Measurements from ENCODE around the gene ZNF212.
A peak's percentile ranks its signal among the peaks of the same experiment; 100 is the strongest.

The ZNF212 gene

GRCh38 chr7:149261829-149262617 is 22.6 kb downstream of the ZNF212 start, which contains the start of gene ZNF783 (continued):
- no peak for TF ChIP-seq ZNF639 (tag by site-specific recombination; IDR thresholded peaks at IDR 0.05)
- TF ChIP-seq ZNF548 (tag by site-specific recombination; IDR thresholded peaks at IDR 0.05) = no peak
- no peak for TF ChIP-seq ZNF341 (tag by site-specific recombination; IDR thresholded peaks at IDR 0.05; ENCODE audit: low read depth)
- no peak for TF ChIP-seq OSR2 (tag by site-specific recombination; IDR thresholded peaks at IDR 0.05)
- no peak for TF ChIP-seq ELK4 (IDR thresholded peaks at IDR 0.05; ENCODE audit: borderline replicate concordance, low read depth, low read length)
- TF ChIP-seq ZNF571 (tag by site-specific recombination; IDR thresholded peaks at IDR 0.05) = no peak
- peak; percentile 79; the same call in 1 of the 2 replicates for TF ChIP-seq ZNF692 (tag by site-specific recombination; IDR thresholded peaks at IDR 0.05)
- no peak for TF ChIP-seq ZNF138 (tag by site-specific recombination; IDR thresholded peaks at IDR 0.05; ENCODE audit: borderline replicate concordance)
- TF ChIP-seq ZNF560 (tag by site-specific recombination; IDR thresholded peaks at IDR 0.05; ENCODE audit: borderline replicate concordance) = no peak
- no peak for TF ChIP-seq ZSCAN16 (tag by site-specific recombination; IDR thresholded peaks at IDR 0.05)
- TF ChIP-seq ZNF133 (tag by site-specific recombination; IDR thresholded peaks at IDR 0.05) = no peak
- TF ChIP-seq ZFP3 (tag by site-specific recombination; IDR thresholded peaks at IDR 0.05; ENCODE audit: low read depth) = no peak
- no peak for TF ChIP-seq ZNF266 (tag by site-specific recombination; IDR thresholded peaks at IDR 0.05; ENCODE audit: low read depth)
- TF ChIP-seq ZNF561 (tag by site-specific recombination; IDR thresholded peaks at IDR 0.05; ENCODE audit: borderline replicate concordance) = peak; percentile 93
- no peak for TF ChIP-seq HIC1 (tag by site-specific recombination; IDR thresholded peaks at IDR 0.05)
- no peak for TF ChIP-seq ZNF24 (tag by site-specific recombination; IDR thresholded peaks at IDR 0.05)
- no peak for TF ChIP-seq MYNN (tag by site-specific recombination; IDR thresholded peaks at IDR 0.05; ENCODE audit: borderline replicate concordance)
- no peak for TF ChIP-seq ZNF747 (tag by site-specific recombination; IDR thresholded peaks at IDR 0.05)
- TF ChIP-seq ZNF433 (tag by site-specific recombination; IDR thresholded peaks at IDR 0.05; ENCODE audit: low read depth) = no peak
- TF ChIP-seq ZNF658 (tag by site-specific recombination; IDR thresholded peaks at IDR 0.05) = no peak
- no peak for TF ChIP-seq ZNF362 (tag by site-specific recombination; IDR thresholded peaks at IDR 0.05)
- TF ChIP-seq TSHZ1 (tag by site-specific recombination; IDR thresholded peaks at IDR 0.05; ENCODE audit: borderline replicate concordance) = no peak
- no peak for TF ChIP-seq ZNF830 (tag by site-specific recombination; IDR thresholded peaks at IDR 0.05; ENCODE audit: low read depth)
- TF ChIP-seq ZNF169 (tag by site-specific recombination; IDR thresholded peaks at IDR 0.05) = no peak
- TF ChIP-seq ZNF280D (tag by site-specific recombination; IDR thresholded peaks at IDR 0.05) = no peak

Data from HEK293 (cell line).